HG02852 (cell line): ENCODE data around the gene NDUFA3.

ENCODE experiments used
- ATAC-seq: cut with Tn5 transposase; IDR thresholded peaks from one replicate; pipeline ENCODE4 v1.9.1; 2021; ENCODE audit warnings: mild to moderate bottlenecking, moderate library complexity; ENCODE audit not compliant: unreplicated experiment

The NDUFA3 gene

GRCh38 chr19:54107876-54108490 is 5.3 kb downstream of the NDUFA3 start:
- ATAC-seq = no peak

GRCh38 chr19:54108496-54108895 is 5.8 kb downstream of the NDUFA3 start:
- no peak for ATAC-seq

- ATAC-seq = no peak
Measured at GRCh38 chr19:54109651-54110050, 7.0 kb downstream of the NDUFA3 start.

- no peak for ATAC-seq
Measured at GRCh38 chr19:54114340-54115108, 11.9 kb downstream of the NDUFA3 start.

GRCh38 chr19:54115109-54116063 is 12.7 kb downstream of the NDUFA3 start, which contains the start of the genes PRPF31 and TFPT:
Gene PRPF31, plus strand, starts transcription at chr19:54115754. Its CDS starts 2,525 bp downstream, at chr19:54118279.
Gene TFPT, minus strand, starts transcription at chr19:54115657. Its CDS starts 388 bp downstream, at chr19:54115269.
- ATAC-seq = peak; percentile 76

GRCh38 chr19:54121259-54121658 is 18.6 kb downstream of the NDUFA3 start:
- ATAC-seq = no peak

GRCh38 chr19:54123682-54124081 is 21.0 kb downstream of the NDUFA3 start:
- no peak for ATAC-seq

- no peak for ATAC-seq
Measured at GRCh38 chr19:54124393-54124792, 21.7 kb downstream of the NDUFA3 start.

GRCh38 chr19:54125713-54126112 is 23.1 kb downstream of the NDUFA3 start:
- ATAC-seq = no peak

GRCh38 chr19:54127688-54128440 is 25.2 kb downstream of the NDUFA3 start:
- no peak for ATAC-seq

- no peak for ATAC-seq
Measured at GRCh38 chr19:54128441-54128725, 25.7 kb downstream of the NDUFA3 start.

GRCh38 chr19:54128796-54129616 is 26.4 kb downstream of the NDUFA3 start:
- no peak for ATAC-seq

GRCh38 chr19:54129617-54129996 is 27.0 kb downstream of the NDUFA3 start:
- ATAC-seq = no peak

GRCh38 chr19:54133312-54133956 is 30.8 kb downstream of the NDUFA3 start:
- no peak for ATAC-seq

- no peak for ATAC-seq
Measured at GRCh38 chr19:54133957-54134590, 31.4 kb downstream of the NDUFA3 start.

GRCh38 chr19:54136086-54136863 is 33.6 kb downstream of the NDUFA3 start:
- no peak for ATAC-seq

GRCh38 chr19:54136864-54137698 is 34.4 kb downstream of the NDUFA3 start:
- ATAC-seq = peak; percentile 71
